ENCODE data around the gene SYNPO. TPM values are rescaled to one million over a fixed set of nuclear protein-coding genes. Genes with fewer than 3 reads are reported as not detected.

Gene SYNPO
- total RNA-seq, 1 donor from 2014 or later: 49.3 TPM

- TF ChIP-seq, protein P1, sequence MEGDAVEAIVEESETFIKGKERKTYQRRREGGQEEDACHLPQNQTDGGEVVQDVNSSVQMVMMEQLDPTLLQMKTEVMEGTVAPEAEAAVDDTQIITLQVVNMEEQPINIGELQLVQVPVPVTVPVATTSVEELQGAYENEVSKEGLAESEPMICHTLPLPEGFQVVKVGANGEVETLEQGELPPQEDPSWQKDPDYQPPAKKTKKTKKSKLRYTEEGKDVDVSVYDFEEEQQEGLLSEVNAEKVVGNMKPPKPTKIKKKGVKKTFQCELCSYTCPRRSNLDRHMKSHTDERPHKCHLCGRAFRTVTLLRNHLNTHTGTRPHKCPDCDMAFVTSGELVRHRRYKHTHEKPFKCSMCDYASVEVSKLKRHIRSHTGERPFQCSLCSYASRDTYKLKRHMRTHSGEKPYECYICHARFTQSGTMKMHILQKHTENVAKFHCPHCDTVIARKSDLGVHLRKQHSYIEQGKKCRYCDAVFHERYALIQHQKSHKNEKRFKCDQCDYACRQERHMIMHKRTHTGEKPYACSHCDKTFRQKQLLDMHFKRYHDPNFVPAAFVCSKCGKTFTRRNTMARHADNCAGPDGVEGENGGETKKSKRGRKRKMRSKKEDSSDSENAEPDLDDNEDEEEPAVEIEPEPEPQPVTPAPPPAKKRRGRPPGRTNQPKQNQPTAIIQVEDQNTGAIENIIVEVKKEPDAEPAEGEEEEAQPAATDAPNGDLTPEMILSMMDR (IDR thresholded peaks at IDR 0.05): no peak
- no peaks in the 10 kb centered on the region for H3K4me1 Mint-ChIP-seq
- H3K27ac Mint-ChIP-seq: no peak overlapping the region
- ChIA-PET CTCF (no interaction called here), POLR2A (no interaction called here)
- H3K27me3 Mint-ChIP-seq: no peaks in the 10 kb centered on the region
- H3K36me3 Mint-ChIP-seq (ENCODE audit: low read depth): no peaks in the 10 kb centered on the region
- intact Hi-C loops (cut with micrococcal nuclease): loop anchor here (5.0 kb wide), 1 partner anchor 34 kb away; the partner anchor contains the start of gene SYNPO
- ATAC-seq (ENCODE audit: low read depth) (no peak), DNase-seq (no peak)
- no peak overlapping the region for H3K4me3 Mint-ChIP-seq
- H3K9me3 Mint-ChIP-seq: no peaks in the 10 kb centered on the region
Observed at GRCh38 chr5:150607991-150608390, 32.5 kb upstream of the SYNPO start.

DNA sequence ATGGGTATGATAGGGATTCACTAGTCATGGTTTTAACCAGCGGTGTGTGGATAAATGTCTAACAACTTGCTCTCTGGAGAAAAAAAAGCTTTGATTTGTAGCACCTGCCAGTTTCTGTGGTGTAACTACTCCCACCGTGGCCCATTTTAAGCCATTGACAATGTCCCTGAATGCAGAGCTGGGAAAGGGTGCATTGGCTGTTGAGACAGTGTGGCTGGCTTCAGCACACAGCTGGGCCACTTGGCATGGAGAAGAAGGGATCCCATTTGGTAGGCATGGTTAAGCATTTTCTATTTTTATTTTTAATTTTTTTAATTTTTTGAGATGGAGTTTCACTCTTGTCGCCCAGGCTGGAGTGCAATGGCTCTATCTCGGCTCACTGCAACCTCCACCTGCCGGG, 31.5 kb upstream of the SYNPO start:
- TF ChIP-seq, protein P1 (IDR thresholded peaks at IDR 0.05): no peak
- ChIA-PET POLR2A (no interaction called here), CTCF (no interaction called here)
- DNase-seq (no peak), ATAC-seq (ENCODE audit: low read depth) (no peak)
- no peaks in the 10 kb centered on the region for H3K27me3 Mint-ChIP-seq
- intact Hi-C loops (cut with micrococcal nuclease): loop anchor here (5.0 kb wide), 1 partner anchor 33 kb away; the partner anchor contains the start of gene SYNPO
- no peak overlapping the region for H3K27ac Mint-ChIP-seq
- no peaks in the 10 kb centered on the region for H3K9me3 Mint-ChIP-seq
- H3K4me1 Mint-ChIP-seq: no peaks in the 10 kb centered on the region
- H3K36me3 Mint-ChIP-seq (ENCODE audit: low read depth): no peaks in the 10 kb centered on the region
- H3K4me3 Mint-ChIP-seq: no peak overlapping the region

DNA sequence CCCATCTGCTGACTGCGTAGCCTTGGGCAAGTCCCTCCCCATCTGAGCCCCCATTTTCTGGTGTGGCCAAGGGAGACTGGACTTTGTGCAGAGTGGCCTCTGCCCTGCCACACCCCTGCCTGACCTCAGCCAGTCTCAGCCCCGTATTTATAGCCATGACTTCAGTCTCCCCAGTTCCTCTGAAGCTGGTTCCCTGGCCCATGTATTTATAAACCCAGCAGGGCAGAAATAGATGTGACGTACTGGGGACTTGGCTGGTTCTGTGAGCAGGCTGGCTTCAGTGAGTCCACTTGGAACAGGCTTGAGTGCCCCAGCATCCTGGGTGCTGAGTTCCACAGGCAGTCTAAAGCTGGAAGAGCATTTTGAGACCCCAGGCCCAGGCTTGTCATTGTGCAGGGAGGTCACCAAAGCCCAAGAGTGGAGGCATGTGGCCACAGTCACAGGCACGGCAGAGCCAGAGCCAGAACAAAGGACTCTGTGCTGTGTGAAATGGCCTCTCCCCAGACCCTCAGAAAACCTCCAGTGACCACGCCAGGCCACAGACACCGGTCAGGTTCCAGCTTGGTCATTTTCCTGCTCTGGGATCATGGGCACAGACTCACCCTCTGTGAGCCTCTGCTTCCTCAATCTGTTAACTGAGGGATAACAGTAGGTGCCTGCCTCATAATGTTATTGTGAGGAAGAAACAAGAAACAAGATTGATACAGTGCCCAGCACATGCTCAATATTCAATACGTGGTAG, 30.4 kb upstream of the SYNPO start:
- no peak overlapping the region for H3K27ac Mint-ChIP-seq
- TF ChIP-seq, protein P1 (IDR thresholded peaks at IDR 0.05): no peak
- intact Hi-C loops (cut with micrococcal nuclease): loop anchor here (5.0 kb wide), 1 partner anchor 32 kb away; the partner anchor contains the start of gene SYNPO
- H3K36me3 Mint-ChIP-seq (ENCODE audit: low read depth): no peaks in the 10 kb centered on the region
- peaks cover under 1% of the 10 kb centered on the region for H3K27me3 Mint-ChIP-seq
- no peak overlapping the region for H3K4me3 Mint-ChIP-seq
- no peaks in the 10 kb centered on the region for H3K9me3 Mint-ChIP-seq
- DNase-seq: no peak
- POLR2A ChIA-PET: interaction anchor here (0.7 kb wide), 1 partner anchor 8 kb away, joined by 4 read pairs; no protein-coding TSS in a partner anchor
- no peaks in the 10 kb centered on the region for H3K4me1 Mint-ChIP-seq
- CTCF ChIA-PET: no interaction called here
- ATAC-seq (ENCODE audit: low read depth): no peak

- no peak for ATAC-seq (ENCODE audit: low read depth)
- intact Hi-C loops (cut with micrococcal nuclease): no loop called here
- no peaks in the 10 kb centered on the region for H3K4me1 Mint-ChIP-seq
Observed at GRCh38 chr5:150611026-150611425, 29.4 kb upstream of the SYNPO start.

GRCh38 chr5:150612405-150612804, 28.1 kb upstream of the SYNPO start:
- CTCF ChIA-PET: no interaction called here

More at GRCh38 chr5:150611026-150611425, 29.4 kb upstream of the SYNPO start:
- peaks cover 2% of the 10 kb centered on the region for H3K27me3 Mint-ChIP-seq
- no peak overlapping the region for H3K4me3 Mint-ChIP-seq
- H3K36me3 Mint-ChIP-seq (ENCODE audit: low read depth): no peaks in the 10 kb centered on the region
- CTCF ChIA-PET: no interaction called here
- no peak for DNase-seq
- H3K9me3 Mint-ChIP-seq: no peaks in the 10 kb centered on the region
- TF ChIP-seq, protein P1 (IDR thresholded peaks at IDR 0.05): no peak
- POLR2A ChIA-PET: no interaction called here
- H3K27ac Mint-ChIP-seq: no peak overlapping the region

More at GRCh38 chr5:150612405-150612804, 28.1 kb upstream of the SYNPO start:
- POLR2A ChIA-PET: no interaction called here
- no peak overlapping the region for H3K27ac Mint-ChIP-seq
- DNase-seq (no peak), ATAC-seq (ENCODE audit: low read depth) (no peak)
- intact Hi-C loops (cut with micrococcal nuclease): no loop called here
- no peaks in the 10 kb centered on the region for H3K9me3 Mint-ChIP-seq
- no peaks in the 10 kb centered on the region for H3K4me1 Mint-ChIP-seq
- H3K36me3 Mint-ChIP-seq (ENCODE audit: low read depth): no peaks in the 10 kb centered on the region
- no peak overlapping the region for H3K4me3 Mint-ChIP-seq
- peaks cover 2% of the 10 kb centered on the region for H3K27me3 Mint-ChIP-seq
- TF ChIP-seq, protein P1 (IDR thresholded peaks at IDR 0.05): no peak
